Left lung (tissue), 10 donors: ENCODE results near the gene ESYT3. TPM values are rescaled to one million over a fixed set of nuclear protein-coding genes. Genes with fewer than 3 reads are reported as not detected.

Experiments
- ATAC-seq: fragments of 200-7000 bp; cut with Tn5 transposase; one replicate; pipeline ENCODE4 v1.9.1; 2020; ENCODE audit warnings: moderate library complexity
- DNase-seq, 4 donors: peaks; one replicate each; pipeline ENCODE4 v3.0.0-alpha.2; 2013 to 2020
- H3K27ac ChIP-seq, 2 donors: fragments of 200-600 bp; sonication (generic) in 1 of 2; one replicate each; pipeline versions ENCODE4 v1.5.0 to v1.8.0; 2020 to 2021
- H3K27me3 ChIP-seq, 2 donors: fragments of 200-600 bp; sonication (generic) in 1 of 2; one replicate each; pipeline versions ENCODE4 v1.5.0 to v1.8.0; 2020 to 2021
- H3K36me3 ChIP-seq, 2 donors: fragments of 200-600 bp; sonication (generic) in 1 of 2; one replicate each; pipeline versions ENCODE4 v1.5.0 to v1.8.0; 2020 to 2021
- H3K4me1 ChIP-seq, 2 donors: fragments of 200-600 bp; one replicate each; pipeline ENCODE4 v1.8.0; 2021
- H3K4me3 ChIP-seq, 2 donors: fragments of 200-600 bp; sonication (generic) in 1 of 2; one replicate each; pipeline versions ENCODE4 v1.5.0 to v1.8.0; 2020 to 2021; ENCODE audit warnings: mild to moderate bottlenecking in 1 of 2
- H3K9me3 ChIP-seq, 2 donors: fragments of 200-600 bp; sonication (generic) in 1 of 2; one replicate each; pipeline versions ENCODE4 v1.5.0 to v1.8.0; 2020 to 2021
- intact Hi-C, 2 donors: fragments of 100-400 bp; cut with DNase I; formaldehyde crosslinking; loops; one replicate each; pipeline versions ENCODE4 v1.11.2 to v1.14.2; 2022
- polyA plus RNA-seq, 6 donors: library from polyadenylated mRNA; unstranded; fragments of 120-200 nt; gene quantifications; one replicate each; pipeline ENCODE4 v1.2.1, GENCODE V29; 2013; ENCODE audit not compliant: insufficient read length in 6 of 6
- total RNA-seq, 2 donors: library from RNA; stranded (reverse); fragmentation: NEBNext Ultra II Directional; extraction: Animal tissue kit (Norgen Biotek cat#: 25700); gene quantifications; one replicate each; pipeline ENCODE4 v1.2.1, GENCODE V29; 2021
- TF ChIP-seq, protein P1 (sequence below), 2 donors: fragments of 200-600 bp; sonication (generic) in 1 of 2; IDR thresholded peaks; one replicate each; pipeline versions ENCODE4 v1.5.0 to v1.8.0; 2021; ENCODE audit warnings: antibody characterized with exemption in 2 of 2
- donor health status: DM: no; HTN: yes; CAD: no.
- donor health status: DM: no; HTN: no; CAD: no.

ESYT3 gene
- total and polyA plus RNA-seq, 8 donors, result 18.7 to 44.4 (median 37.4) TPM

- intact Hi-C loops, result no loop called here
- no peak for ATAC-seq
Measured at GRCh38 chr3:138445654-138446053, 11.2 kb downstream of the ESYT3 start.

GRCh38 chr3:138448631-138449030 is 14.2 kb downstream of the ESYT3 start:
- Histone ChIP-seq H3K27me3 (no peaks in the 10 kb centered on the region), H3K4me3 (no peak overlapping the region), H3K9me3 (no peaks in the 10 kb centered on the region), H3K36me3 (no peaks in the 10 kb centered on the region), H3K27ac (no peak overlapping the region), H3K4me1 (no peaks in the 10 kb centered on the region)
- DNase-seq, result no peak
- no peak for ATAC-seq
- intact Hi-C loops, result no loop called here
- TF ChIP-seq, protein P1, sequence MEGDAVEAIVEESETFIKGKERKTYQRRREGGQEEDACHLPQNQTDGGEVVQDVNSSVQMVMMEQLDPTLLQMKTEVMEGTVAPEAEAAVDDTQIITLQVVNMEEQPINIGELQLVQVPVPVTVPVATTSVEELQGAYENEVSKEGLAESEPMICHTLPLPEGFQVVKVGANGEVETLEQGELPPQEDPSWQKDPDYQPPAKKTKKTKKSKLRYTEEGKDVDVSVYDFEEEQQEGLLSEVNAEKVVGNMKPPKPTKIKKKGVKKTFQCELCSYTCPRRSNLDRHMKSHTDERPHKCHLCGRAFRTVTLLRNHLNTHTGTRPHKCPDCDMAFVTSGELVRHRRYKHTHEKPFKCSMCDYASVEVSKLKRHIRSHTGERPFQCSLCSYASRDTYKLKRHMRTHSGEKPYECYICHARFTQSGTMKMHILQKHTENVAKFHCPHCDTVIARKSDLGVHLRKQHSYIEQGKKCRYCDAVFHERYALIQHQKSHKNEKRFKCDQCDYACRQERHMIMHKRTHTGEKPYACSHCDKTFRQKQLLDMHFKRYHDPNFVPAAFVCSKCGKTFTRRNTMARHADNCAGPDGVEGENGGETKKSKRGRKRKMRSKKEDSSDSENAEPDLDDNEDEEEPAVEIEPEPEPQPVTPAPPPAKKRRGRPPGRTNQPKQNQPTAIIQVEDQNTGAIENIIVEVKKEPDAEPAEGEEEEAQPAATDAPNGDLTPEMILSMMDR (IDR thresholded peaks at IDR 0.05), result no peak

More at GRCh38 chr3:138445654-138446053, 11.2 kb downstream of the ESYT3 start:
- no peak overlapping the region for H3K4me3 ChIP-seq
- H3K4me1 ChIP-seq, result peaks cover 3 to 10% of the 10 kb centered on the region in 2 donors
- no peak overlapping the region for H3K27ac ChIP-seq
- no peak for DNase-seq
- no peaks in the 10 kb centered on the region for H3K36me3 ChIP-seq
- no peaks in the 10 kb centered on the region for H3K9me3 ChIP-seq
- H3K27me3 ChIP-seq, result no peaks in the 10 kb centered on the region
- TF ChIP-seq, protein P1 (IDR thresholded peaks at IDR 0.05), result no peak

DNA sequence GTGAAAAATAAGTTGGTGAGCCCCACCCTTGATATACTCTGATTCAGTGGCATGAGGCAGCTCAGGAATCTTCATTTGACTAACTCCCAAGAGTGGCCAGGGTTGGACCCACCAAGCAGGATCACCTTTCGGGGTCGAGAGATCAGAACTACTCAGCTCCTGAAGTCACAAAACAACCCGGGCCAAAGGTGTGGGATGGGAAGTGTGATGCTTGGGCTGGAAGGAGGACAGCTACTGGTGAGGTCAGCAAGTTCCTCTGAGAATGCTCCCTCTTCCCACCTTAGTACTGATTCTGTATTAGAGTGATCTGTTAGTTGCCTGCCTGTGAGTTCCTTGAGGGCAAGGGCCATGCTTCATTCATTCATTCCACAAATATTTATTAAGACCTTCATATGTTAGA is 15.1 kb downstream of the ESYT3 start:
- intact Hi-C loops, result no loop called here
- ATAC-seq (no peak), DNase-seq (no peak)
- no peaks in the 10 kb centered on the region for H3K9me3 ChIP-seq
- H3K4me3 ChIP-seq, result no peak overlapping the region
- no peaks in the 10 kb centered on the region for H3K27me3 ChIP-seq
- TF ChIP-seq, protein P1 (IDR thresholded peaks at IDR 0.05), result no peak
- H3K36me3 ChIP-seq, result no peaks in the 10 kb centered on the region
- no peak overlapping the region for H3K27ac ChIP-seq
- H3K4me1 ChIP-seq, result no peaks in the 10 kb centered on the region

DNA sequence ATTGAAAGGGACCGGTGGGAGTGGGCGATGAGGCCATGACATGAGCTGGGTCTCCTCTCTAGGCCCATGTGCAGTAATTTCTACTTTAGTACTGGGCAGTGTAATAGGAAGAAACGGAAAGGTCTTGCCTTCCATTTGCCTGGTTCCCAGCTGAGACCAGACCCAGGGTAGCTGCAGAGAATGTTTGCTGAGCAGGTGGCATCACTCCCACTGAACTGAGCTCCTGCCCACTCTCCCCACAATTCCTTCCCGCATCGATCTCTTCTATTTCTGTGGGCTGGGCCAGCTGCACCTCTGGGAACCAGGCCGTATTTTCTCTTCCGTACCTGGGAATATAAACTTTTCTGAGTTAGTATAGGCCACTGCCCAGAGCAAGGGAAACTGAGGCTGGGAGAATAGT is 15.8 kb downstream of the ESYT3 start:
- Histone ChIP-seq H3K4me1 (no peaks in the 10 kb centered on the region), H3K36me3 (no peaks in the 10 kb centered on the region), H3K4me3 (no peak overlapping the region), H3K27me3 (no peaks in the 10 kb centered on the region), H3K27ac (no peak overlapping the region), H3K9me3 (no peaks in the 10 kb centered on the region)
- ATAC-seq, result no peak
- intact Hi-C loops, result no loop called here
- TF ChIP-seq, protein P1 (IDR thresholded peaks at IDR 0.05), result no peak
- DNase-seq, result no peak

GRCh38 chr3:138450704-138451424 is 16.4 kb downstream of the ESYT3 start:
- Histone ChIP-seq H3K4me1 (no peaks in the 10 kb centered on the region), H3K9me3 (no peaks in the 10 kb centered on the region), H3K4me3 (no peak overlapping the region), H3K36me3 (no peaks in the 10 kb centered on the region), H3K27ac (no peak overlapping the region), H3K27me3 (no peaks in the 10 kb centered on the region)
- intact Hi-C loops, result no loop called here
- ATAC-seq (no peak), DNase-seq (no peak)
- TF ChIP-seq, protein P1 (IDR thresholded peaks at IDR 0.05), result no peak
